Epithelial cell of proximal tubule (primary cell): ENCODE measurements around the gene RAI1. TPM values are rescaled to one million over a fixed set of nuclear protein-coding genes. Genes with fewer than 3 reads are reported as not detected.

Experiments used
- DNase-seq: peaks from one replicate; pipeline ENCODE4 v3.0.0-alpha.2; 2011; ENCODE audit warnings: low read depth
- H3K4me3 ChIP-seq: 2 replicates; pipeline ENCODE4 v1.5.1; 2011; ENCODE audit warnings: low read depth, mild to moderate bottlenecking, low read length
- CTCF ChIP-seq: conservative IDR thresholded peaks from 2 replicates; pipeline ENCODE4 v1.5.1; 2012; ENCODE audit warnings: low read depth, mild to moderate bottlenecking, low read length
- total RNA-seq: library from RNA; depleted of rRNA; stranded (reverse); fragments of >200 nt; gene quantifications from 2 replicates; pipeline ENCODE4 v1.2.3, GENCODE V29; 2015

RAI1 gene
- total RNA-seq, 1 donor from 2014 or later = 13.7 TPM

GRCh38 chr17:17851103-17852002, 170.1 kb downstream of the RAI1 start:
- no peak for TF ChIP-seq CTCF
- H3K4me3 ChIP-seq = no peak overlapping the region
- DNase-seq = no peak

GRCh38 chr17:17852930-17853329, 171.7 kb downstream of the RAI1 start:
- no peak overlapping the region for H3K4me3 ChIP-seq
- TF ChIP-seq CTCF = no peak
- no peak for DNase-seq

GRCh38 chr17:17853811-17854447, 172.7 kb downstream of the RAI1 start:
- no peak overlapping the region for H3K4me3 ChIP-seq
- DNase-seq = no peak
- no peak for TF ChIP-seq CTCF

GRCh38 chr17:17855976-17856375, 174.7 kb downstream of the RAI1 start:
- no peak for TF ChIP-seq CTCF
- no peak overlapping the region for H3K4me3 ChIP-seq
- DNase-seq = no peak

GRCh38 chr17:17856386-17856785, 175.1 kb downstream of the RAI1 start:
- no peak for DNase-seq

GRCh38 chr17:17857496-17857895, 176.2 kb downstream of the RAI1 start:
- TF ChIP-seq CTCF = no peak

More at GRCh38 chr17:17856386-17856785, 175.1 kb downstream of the RAI1 start:
- TF ChIP-seq CTCF = no peak
- no peak overlapping the region for H3K4me3 ChIP-seq

More at GRCh38 chr17:17857496-17857895, 176.2 kb downstream of the RAI1 start:
- H3K4me3 ChIP-seq = no peak overlapping the region
- no peak for DNase-seq
